Colonic mucosa (tissue), 4 donors: ENCODE data around the gene RCN1. TPM values are rescaled to one million over a fixed set of nuclear protein-coding genes. Genes with fewer than 3 reads are reported as not detected.

Experiments
- DNase-seq: peaks from one replicate; pipeline ENCODE4 v3.0.0-alpha.2; 2020
- H3K27ac ChIP-seq: fragments of 200-600 bp; one replicate; pipeline ENCODE4 v1.8.0; 2021
- H3K27me3 ChIP-seq: fragments of 200-600 bp; one replicate; pipeline ENCODE4 v1.8.0; 2021
- H3K36me3 ChIP-seq: fragments of 200-600 bp; one replicate; pipeline ENCODE4 v1.8.0; 2021
- H3K4me1 ChIP-seq: fragments of 200-600 bp; one replicate; pipeline ENCODE4 v1.8.0; 2021; ENCODE audit warnings: mild to moderate bottlenecking
- H3K4me3 ChIP-seq: fragments of 200-600 bp; one replicate; pipeline ENCODE4 v1.8.0; 2021
- H3K9ac ChIP-seq, 2 donors: one replicate each; pipeline ENCODE4 v1.7.0; 2013; ENCODE audit warnings: control low read depth in 2 of 2, low read depth in 2 of 2, low read length in 2 of 2
- H3K9me3 ChIP-seq: fragments of 200-600 bp; one replicate; pipeline ENCODE4 v1.8.0; 2021
- intact Hi-C: fragments of 100-400 bp; cut with DNase I; formaldehyde crosslinking; loops from one replicate; pipeline ENCODE4 v1.14.1; 2022
- total RNA-seq, 2 donors: library from RNA; stranded (reverse); fragmentation: NEBNext Ultra II Directional in 1 of 2; extraction: Animal tissue kit (Norgen Biotek cat#: 25700) in 1 of 2; gene quantifications; one replicate each; pipeline ENCODE4 v1.2.1, GENCODE V29; 2021
- TF ChIP-seq, protein P1 (sequence below): fragments of 200-600 bp; IDR thresholded peaks from one replicate; pipeline ENCODE4 v1.8.0; 2022; ENCODE audit warnings: antibody characterized with exemption, mild to moderate bottlenecking
- donor health status: healthy.
- donor health status: DM: no; HTN: no; CAD: no.
- donor health status: DM: no; HTN: no; CAD: no.

Gene RCN1
- total RNA-seq, 2 donors from 2014 or later, result 51.0 to 52.7 TPM

GRCh38 chr11:32088117-32088941 is 2.5 kb upstream of the RCN1 start:
- Histone ChIP-seq H3K4me1 (peaks cover 10% of the 10 kb centered on the region), H3K36me3 (no peaks in the 10 kb centered on the region), H3K27ac (no peak overlapping the region), H3K27me3 (no peaks in the 10 kb centered on the region), H3K9ac (no peak overlapping the region), H3K9me3 (no peaks in the 10 kb centered on the region), H3K4me3 (no peak overlapping the region)
- peak; percentile 38 for DNase-seq
- TF ChIP-seq, protein P1, sequence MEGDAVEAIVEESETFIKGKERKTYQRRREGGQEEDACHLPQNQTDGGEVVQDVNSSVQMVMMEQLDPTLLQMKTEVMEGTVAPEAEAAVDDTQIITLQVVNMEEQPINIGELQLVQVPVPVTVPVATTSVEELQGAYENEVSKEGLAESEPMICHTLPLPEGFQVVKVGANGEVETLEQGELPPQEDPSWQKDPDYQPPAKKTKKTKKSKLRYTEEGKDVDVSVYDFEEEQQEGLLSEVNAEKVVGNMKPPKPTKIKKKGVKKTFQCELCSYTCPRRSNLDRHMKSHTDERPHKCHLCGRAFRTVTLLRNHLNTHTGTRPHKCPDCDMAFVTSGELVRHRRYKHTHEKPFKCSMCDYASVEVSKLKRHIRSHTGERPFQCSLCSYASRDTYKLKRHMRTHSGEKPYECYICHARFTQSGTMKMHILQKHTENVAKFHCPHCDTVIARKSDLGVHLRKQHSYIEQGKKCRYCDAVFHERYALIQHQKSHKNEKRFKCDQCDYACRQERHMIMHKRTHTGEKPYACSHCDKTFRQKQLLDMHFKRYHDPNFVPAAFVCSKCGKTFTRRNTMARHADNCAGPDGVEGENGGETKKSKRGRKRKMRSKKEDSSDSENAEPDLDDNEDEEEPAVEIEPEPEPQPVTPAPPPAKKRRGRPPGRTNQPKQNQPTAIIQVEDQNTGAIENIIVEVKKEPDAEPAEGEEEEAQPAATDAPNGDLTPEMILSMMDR, result no peak
- intact Hi-C loops, result no loop called here

DNA sequence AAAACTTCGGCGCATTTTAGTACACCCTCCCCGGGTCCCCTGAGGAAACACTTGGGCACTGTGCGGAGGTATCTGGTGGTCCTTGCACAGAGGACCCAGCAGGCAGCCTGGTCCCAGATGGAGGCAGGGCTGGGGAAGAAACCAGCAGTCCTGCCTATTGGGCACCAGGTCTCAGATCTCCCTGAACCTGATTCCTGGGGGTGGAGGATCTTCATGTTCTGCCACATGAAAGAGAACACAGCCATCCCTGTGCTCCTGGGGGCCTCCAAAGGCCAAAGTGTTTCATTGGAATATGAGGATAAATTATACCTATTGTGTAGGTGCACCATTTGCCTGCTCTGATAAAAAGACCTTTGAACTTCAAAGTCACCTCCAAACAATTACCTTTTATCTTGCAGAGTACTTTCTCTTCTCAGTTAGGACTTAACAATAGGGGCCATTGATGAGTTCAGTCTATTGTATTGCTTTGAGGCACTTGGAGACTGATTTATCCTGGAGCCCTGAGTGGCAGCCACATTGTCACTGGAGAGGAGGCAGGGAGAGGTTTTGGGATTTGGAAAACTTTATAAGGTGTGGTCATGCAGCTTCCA is 1.8 kb downstream of the RCN1 start:
- DNase-seq, result no peak
- peaks cover 11% of the 10 kb centered on the region for H3K4me1 ChIP-seq

GRCh38 chr11:32094923-32095322 is 4.0 kb downstream of the RCN1 start:
- H3K27me3 ChIP-seq, result no peaks in the 10 kb centered on the region
- H3K9me3 ChIP-seq, result no peaks in the 10 kb centered on the region
- H3K9ac ChIP-seq, result no peak overlapping the region
- H3K4me1 ChIP-seq, result peaks cover 11% of the 10 kb centered on the region
- no peak overlapping the region for H3K4me3 ChIP-seq
- TF ChIP-seq, protein P1, result no peak
- H3K27ac ChIP-seq, result no peak overlapping the region
- H3K36me3 ChIP-seq, result no peaks in the 10 kb centered on the region
- intact Hi-C loops, result no loop called here
- no peak for DNase-seq

More for the DNA sequence above, 1.8 kb downstream of the RCN1 start:
- Histone ChIP-seq H3K9ac (no peak overlapping the region), H3K27me3 (no peaks in the 10 kb centered on the region), H3K36me3 (no peaks in the 10 kb centered on the region), H3K27ac (no peak overlapping the region), H3K4me3 (no peak overlapping the region), H3K9me3 (no peaks in the 10 kb centered on the region)
- intact Hi-C loops, result no loop called here
- TF ChIP-seq, protein P1, result no peak

DNA sequence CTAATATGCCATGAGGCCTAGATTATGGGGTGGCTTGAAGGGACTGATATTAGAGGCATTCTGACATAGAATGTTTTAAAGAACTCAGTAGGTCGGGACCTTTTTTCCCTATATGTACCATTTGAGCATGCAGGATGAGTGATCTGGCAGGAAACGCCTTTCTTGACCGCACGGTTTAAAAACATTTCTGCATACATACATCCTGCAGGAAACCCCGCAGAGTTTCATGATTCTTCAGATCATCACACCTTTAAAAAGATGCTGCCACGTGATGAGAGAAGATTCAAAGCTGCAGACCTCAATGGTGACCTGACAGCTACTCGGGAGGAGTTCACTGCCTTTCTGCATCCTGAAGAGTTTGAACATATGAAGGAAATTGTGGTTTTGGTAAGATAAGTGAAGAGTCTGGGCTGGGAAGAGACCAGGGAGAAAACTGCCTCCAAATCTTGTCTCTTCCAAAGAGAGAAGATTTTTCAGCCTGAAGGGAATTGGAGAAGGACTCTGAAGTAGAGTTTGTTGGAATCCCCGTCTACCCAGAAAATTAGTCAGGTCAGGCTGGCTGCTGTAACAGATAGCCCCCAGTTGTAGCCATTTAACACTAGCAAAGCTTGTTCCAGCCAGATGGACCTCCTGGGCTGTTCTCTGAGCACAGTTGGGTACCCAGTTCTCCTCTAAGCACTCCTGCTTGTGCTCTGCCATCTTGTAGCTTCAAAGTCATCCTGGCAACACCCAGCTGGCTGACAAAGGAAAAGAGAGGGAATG is 7.4 kb downstream of the RCN1 start:
- intact Hi-C loops, result no loop called here
- no peaks in the 10 kb centered on the region for H3K36me3 ChIP-seq

GRCh38 chr11:32099516-32099915 is 8.6 kb downstream of the RCN1 start:
- Histone ChIP-seq H3K4me1 (no peaks in the 10 kb centered on the region), H3K27ac (no peak overlapping the region), H3K4me3 (no peak overlapping the region), H3K9me3 (no peaks in the 10 kb centered on the region), H3K9ac (no peak overlapping the region), H3K27me3 (no peaks in the 10 kb centered on the region), H3K36me3 (no peaks in the 10 kb centered on the region)
- no peak for DNase-seq
- TF ChIP-seq, protein P1, result no peak
- intact Hi-C loops, result no loop called here

More for the DNA sequence above, 7.4 kb downstream of the RCN1 start:
- Histone ChIP-seq H3K9me3 (no peaks in the 10 kb centered on the region), H3K4me3 (no peak overlapping the region), H3K27ac (no peak overlapping the region), H3K4me1 (peaks cover 1% of the 10 kb centered on the region), H3K27me3 (no peaks in the 10 kb centered on the region), H3K9ac (no peak overlapping the region)
- DNase-seq, result no peak
- TF ChIP-seq, protein P1, result no peak
